H54 (cell line): Measurements from ENCODE around the gene TBCK.

Experiments
- DNase-seq: peaks from one replicate; pipeline ENCODE4 v3.0.0; 2011; ENCODE audit warnings: low spot score, mixed read lengths; ENCODE audit not compliant: insufficient read length
- FAIRE-seq: peaks from 3 replicates; lab custom pipeline; 2011; peaks lifted over from hg19 to GRCh38; lab: Jason Lieb, UNC
- POLR2A ChIP-seq: IDR thresholded peaks from 2 replicates; pipeline ENCODE4 v1.6.1; 2011; ENCODE audit warnings: low read depth, mild to moderate bottlenecking, low read length

Gene TBCK

GRCh38 chr4:106062452-106062875 lies 253.5 kb downstream of the TBCK start:
- no peak for DNase-seq
- TF ChIP-seq POLR2A: no peak
- FAIRE-seq: peak; percentile 43

GRCh38 chr4:106058921-106059320 lies 257.1 kb downstream of the TBCK start:
- no peak for FAIRE-seq
- no peak for DNase-seq
- TF ChIP-seq POLR2A: no peak

DNA sequence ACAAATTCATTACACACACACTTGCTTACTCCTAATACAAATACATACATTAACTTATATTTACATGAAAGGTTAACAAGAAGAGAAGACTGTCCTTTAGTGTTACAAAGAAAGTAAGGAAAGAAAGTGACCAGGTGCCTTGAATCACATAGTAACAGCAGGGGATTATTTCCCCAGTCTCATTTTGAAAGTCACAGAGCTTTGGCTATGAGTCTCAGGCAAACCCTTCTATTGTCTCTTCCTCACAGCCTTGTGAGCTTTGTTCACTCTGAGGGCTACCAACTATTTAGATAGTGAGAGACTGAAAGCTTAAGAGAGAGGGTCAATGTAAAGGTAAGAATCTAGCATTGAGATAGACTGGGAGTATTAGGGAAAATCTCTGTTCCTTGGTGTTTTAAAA lies 259.1 kb downstream of the TBCK start:
- FAIRE-seq: no peak
- no peak for TF ChIP-seq POLR2A

DNA sequence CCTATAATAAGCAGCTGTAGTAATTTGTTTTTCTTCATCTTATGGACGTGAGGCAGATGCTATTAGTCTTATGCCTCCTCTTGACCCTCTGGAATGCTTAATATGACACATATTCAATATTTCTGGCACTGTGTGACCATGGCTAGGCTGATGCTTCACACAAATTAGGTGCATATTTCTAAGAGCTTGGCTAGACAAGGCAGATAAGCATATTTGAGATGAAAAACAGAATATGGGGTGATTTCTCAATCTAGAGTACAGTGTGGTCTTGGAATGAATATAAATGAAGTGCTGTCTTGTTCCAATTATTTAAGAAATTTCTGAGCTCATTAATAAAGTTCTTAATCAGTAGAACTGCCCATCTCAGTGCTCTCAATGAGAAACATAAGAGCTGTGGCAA lies 264.5 kb downstream of the TBCK start:
- DNase-seq (no peak), FAIRE-seq (no peak)
- TF ChIP-seq POLR2A: no peak

More for the DNA sequence above, 259.1 kb downstream of the TBCK start:
- DNase-seq: no peak

- no peak for FAIRE-seq
Observed at GRCh38 chr4:106049490-106049889, 266.5 kb downstream of the TBCK start.

GRCh38 chr4:106048250-106048971 lies 267.6 kb downstream of the TBCK start:
- DNase-seq (no peak), FAIRE-seq (no peak)
- no peak for TF ChIP-seq POLR2A

More at GRCh38 chr4:106049490-106049889, 266.5 kb downstream of the TBCK start:
- no peak for DNase-seq
- no peak for TF ChIP-seq POLR2A

DNA sequence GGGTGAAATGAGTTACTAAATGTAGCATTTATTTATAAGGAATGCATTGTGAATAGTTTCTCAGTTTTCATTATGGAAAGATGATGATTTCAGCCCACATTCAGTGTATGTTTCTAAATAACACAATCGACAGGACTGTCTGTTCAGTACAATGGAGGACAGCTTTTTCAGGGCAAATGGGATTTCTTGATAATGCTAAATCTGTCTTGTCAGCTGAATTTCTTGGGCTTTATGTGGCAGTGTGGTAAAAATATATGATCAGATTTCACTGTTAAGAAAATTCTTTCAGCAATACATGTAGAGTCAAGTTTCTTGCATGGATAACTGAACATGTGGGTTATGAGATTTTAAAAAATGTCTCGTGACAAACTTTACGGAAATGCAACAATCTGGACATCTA lies 269.9 kb downstream of the TBCK start:
- TF ChIP-seq POLR2A: no peak
- DNase-seq (no peak), FAIRE-seq (no peak)

GRCh38 chr4:106041294-106042002 lies 274.6 kb downstream of the TBCK start:
- DNase-seq (no peak), FAIRE-seq (no peak)
- no peak for TF ChIP-seq POLR2A

DNA sequence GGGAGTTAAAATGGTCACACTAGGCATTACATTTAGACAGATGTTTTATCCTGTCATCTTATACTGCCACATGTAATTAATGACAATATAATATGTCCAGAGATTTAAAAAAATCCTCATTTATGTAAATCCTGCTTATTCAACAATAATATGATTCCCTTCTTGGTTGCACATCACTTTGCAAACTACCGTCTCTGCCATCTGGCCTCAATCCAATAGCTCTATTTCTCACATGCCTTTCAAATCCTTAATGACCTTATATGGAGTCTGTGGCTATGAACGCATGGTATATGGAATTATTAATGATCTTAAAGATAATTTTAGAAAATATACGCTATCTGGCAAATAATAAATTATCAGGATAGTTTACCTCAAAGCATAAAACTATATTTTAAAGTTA lies 276.2 kb downstream of the TBCK start:
- TF ChIP-seq POLR2A: no peak
- DNase-seq (no peak), FAIRE-seq (no peak)

- DNase-seq (no peak), FAIRE-seq (no peak)
- no peak for TF ChIP-seq POLR2A
Observed at GRCh38 chr4:106038908-106039307, 277.1 kb downstream of the TBCK start.

- no peak for TF ChIP-seq POLR2A
- DNase-seq: no peak
- FAIRE-seq: no peak
Observed at GRCh38 chr4:106038012-106038411, 278.0 kb downstream of the TBCK start.

DNA sequence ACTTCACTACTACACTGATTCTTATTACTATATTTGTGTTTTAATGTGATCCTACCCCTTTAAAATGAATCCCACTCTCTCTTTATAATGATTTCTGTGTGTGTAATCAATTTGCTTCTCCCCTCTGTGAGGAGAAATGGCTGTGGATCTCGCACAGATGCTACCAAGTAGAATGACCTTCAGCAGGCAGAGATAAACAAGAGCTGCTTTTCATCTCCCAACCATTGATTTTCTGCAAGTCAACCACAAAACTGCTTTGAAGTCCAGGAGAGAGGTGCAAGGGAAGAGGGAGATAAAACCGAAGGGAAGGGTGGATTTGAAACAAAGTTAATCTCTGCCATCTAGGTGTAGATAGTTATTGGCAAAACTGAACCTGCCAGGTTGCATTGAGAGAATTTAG lies 279.2 kb downstream of the TBCK start:
- TF ChIP-seq POLR2A: no peak
- FAIRE-seq (no peak), DNase-seq (no peak)

DNA sequence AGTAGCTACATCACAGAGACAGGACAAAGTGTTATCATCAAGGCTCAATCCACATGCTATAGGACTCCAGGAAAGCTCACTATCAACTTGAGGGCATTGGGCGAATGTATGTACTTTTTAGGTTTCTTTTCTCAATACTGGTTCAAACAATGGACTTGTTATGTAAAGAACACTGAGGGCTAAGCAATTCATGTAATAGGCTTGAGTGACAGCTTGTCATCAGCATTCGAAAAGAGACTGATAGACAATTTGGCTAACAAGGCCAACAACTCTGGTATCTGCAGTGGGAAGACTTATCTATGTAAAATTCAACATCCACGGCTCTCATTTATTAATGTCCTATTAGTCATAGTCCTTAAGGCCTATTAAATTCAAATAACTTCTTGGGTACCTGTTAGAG lies 279.7 kb downstream of the TBCK start:
- no peak for FAIRE-seq
- DNase-seq: no peak
- no peak for TF ChIP-seq POLR2A

- FAIRE-seq (no peak), DNase-seq (no peak)
- no peak for TF ChIP-seq POLR2A
Observed at GRCh38 chr4:106035204-106035603, 280.8 kb downstream of the TBCK start.

GRCh38 chr4:106034751-106035150 lies 281.3 kb downstream of the TBCK start:
- no peak for FAIRE-seq
- no peak for DNase-seq
- no peak for TF ChIP-seq POLR2A
